RKO (cell line): ENCODE measurements around the gene LRIT2.

Source experiments
- DNase-seq: peaks from one replicate; pipeline ENCODE4 v3.0.0-alpha.2; 2016; ENCODE audit warnings: low spot score

LRIT2 gene

GRCh38 chr10:84225427-84226173, at the start of gene LRIT2:
Gene LRIT2 (minus strand): TSS chr10:84225544. CDS start chr10:84225520, 24 bp downstream.
- DNase-seq: no peak

GRCh38 chr10:84270708-84271107, 45.4 kb upstream of the LRIT2 start:
- no peak for DNase-seq

GRCh38 chr10:84269773-84270172, 44.4 kb upstream of the LRIT2 start:
- peak; percentile 82 for DNase-seq

DNA sequence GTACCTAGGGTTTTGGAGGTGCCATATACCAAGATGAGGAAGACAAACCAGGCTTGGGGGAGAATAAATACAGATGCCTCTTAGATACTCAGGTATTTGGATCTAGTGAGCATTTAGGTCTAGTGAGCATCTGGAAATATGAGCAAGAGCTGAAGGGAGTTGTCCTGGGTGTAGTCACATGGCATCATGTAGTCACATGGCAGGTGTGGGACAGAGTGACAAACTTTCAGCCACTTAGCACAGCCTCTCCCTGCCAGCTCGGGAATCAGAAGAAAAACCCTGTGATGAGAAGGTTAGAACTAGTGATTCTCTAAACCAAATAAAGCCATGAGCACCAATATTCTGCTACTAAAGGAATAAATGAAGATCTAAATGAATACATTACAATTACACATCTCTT, 43.8 kb upstream of the LRIT2 start:
- no peak for DNase-seq

GRCh38 chr10:84267503-84268126, 42.3 kb upstream of the LRIT2 start:
- DNase-seq: peak; percentile 45

GRCh38 chr10:84265418-84265817, 40.1 kb upstream of the LRIT2 start:
- no peak for DNase-seq

- DNase-seq: peak; percentile 67
Observed at GRCh38 chr10:84264611-84265141, 39.3 kb upstream of the LRIT2 start.

- no peak for DNase-seq
Observed at GRCh38 chr10:84263716-84264115, 38.4 kb upstream of the LRIT2 start.

- DNase-seq: no peak
Observed at GRCh38 chr10:84262190-84262956, 37.0 kb upstream of the LRIT2 start.

GRCh38 chr10:84261236-84261915, 36.0 kb upstream of the LRIT2 start:
- no peak for DNase-seq

- no peak for DNase-seq
Observed at GRCh38 chr10:84258034-84258695, 32.8 kb upstream of the LRIT2 start.

- DNase-seq: no peak
Observed at GRCh38 chr10:84257343-84258020, 32.1 kb upstream of the LRIT2 start.

DNA sequence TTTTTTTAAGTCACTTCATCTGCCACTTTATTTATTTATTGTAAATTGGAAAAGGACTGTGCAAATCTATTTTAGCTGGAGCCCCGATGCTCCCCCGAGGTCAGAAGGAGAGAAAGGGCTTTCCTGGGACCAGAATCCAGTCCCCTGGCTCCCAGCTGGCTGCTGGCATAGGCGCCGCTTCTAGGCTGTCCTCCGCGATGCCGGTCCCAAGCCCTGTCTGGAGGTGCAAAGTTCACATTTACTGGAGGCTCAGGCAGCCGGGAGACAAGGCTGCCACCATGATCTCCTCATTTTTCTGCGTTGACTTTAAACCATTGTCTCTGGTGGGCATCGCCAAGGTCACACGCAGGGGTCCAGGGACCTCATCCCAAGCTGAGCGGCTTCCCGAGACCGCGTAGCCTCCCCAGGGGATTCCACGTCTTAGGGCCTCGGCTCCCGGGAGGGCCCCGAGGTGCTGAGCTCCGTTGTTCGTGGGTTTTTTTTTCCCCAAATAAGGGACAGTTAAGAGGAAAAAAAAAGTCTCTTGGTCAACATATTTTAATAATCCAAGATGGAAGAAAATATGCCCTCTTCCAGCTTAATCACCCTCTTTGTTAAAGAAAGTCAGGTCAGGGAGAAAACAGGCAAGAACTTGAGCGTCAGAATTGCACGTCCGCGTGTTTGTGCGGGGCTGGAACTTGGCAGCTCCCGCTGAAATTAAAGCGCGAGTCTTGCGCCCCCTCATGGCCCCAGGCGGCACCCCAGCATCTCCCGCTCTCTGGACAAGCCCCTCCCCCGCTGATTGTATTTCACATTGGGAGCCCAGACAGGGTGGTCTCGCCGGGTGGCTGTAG, 31.4 kb upstream of the LRIT2 start:
- DNase-seq: no peak

- no peak for DNase-seq
Observed at GRCh38 chr10:84254552-84255478, 29.5 kb upstream of the LRIT2 start.

DNA sequence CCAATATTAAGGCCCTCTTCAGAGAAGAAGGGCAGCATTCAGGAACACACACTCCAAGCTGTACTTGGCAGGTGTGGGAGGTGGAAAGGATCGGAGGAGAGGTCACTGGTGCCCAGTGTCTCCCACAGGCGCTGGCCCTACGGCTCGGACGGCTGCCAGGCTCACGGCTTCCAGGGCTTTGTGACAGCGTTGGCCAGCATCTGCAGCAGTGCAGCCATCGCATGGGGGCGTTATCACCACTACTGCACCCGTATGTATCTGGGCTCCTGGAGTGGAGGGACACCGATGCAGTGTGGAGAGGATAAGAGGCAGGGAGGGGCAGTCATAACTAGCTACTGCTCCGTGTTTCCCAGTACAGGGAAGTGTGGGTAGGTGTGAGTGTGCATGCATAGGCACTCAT, 23.4 kb upstream of the LRIT2 start:
- DNase-seq: no peak

GRCh38 chr10:84247496-84247895, 22.2 kb upstream of the LRIT2 start:
- DNase-seq: no peak

DNA sequence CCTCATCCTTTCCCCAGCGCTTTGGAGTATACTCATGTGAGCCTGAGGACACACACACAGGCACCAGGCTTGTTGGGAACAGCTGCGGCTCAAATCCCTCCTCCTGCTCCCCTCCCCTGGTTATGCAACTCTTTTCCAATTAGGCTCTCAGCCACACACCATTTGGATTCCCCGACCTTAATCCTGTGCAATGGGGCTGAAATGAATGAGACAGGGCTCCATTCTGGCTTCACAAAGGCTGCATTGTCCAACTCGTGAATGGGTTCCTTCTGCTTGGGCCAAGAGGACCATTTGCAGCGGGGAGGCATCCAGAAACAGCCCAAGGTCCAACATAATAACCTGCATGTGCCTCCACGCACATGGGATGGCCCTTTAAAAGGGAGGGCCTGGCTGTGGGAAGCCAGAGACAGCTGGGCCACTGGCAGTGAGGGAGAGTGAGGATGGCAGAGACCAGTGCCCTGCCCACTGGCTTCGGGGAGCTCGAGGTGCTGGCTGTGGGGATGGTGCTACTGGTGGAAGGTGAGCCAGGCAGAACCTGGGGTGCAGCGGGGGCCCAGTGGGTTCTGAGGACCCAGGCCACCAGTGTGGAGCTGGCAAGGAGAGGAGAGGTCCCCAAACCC, 19.4 kb upstream of the LRIT2 start, which contains the start of gene RGR:
TSS of gene RGR (plus strand) at position 403 of the 620 bp plus-strand sequence. CDS start at position 441, 38 bp downstream.
- no peak for DNase-seq

DNA sequence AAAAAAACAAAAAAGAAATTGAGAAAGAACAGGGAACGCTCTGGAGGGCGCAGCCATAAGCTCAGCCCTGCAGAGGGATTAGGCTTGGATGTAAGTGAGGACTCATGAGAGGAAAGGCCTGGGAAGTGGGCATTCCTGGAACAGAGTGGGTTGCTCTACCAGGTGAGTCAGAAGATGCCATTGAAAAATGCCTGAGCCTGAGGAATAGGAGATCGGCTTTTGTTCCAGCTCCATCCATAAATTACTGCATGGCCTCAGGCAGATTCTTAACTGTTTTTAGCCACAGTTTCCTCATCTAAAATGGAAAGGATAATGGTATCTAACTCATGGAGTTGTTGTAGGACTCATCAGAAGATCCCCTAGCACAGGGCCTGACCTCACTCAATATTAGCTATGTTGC, 18.4 kb upstream of the LRIT2 start:
- no peak for DNase-seq
